IPS-20b (cell line): Measurements from ENCODE around the gene FGFRL1.

Experiments
- H3K27ac ChIP-seq: one replicate; pipeline ENCODE4 v1.5.1; 2013; ENCODE audit warnings: low read length
- H3K27me3 ChIP-seq: 2 replicates; pipeline ENCODE4 v1.6.1; 2013; ENCODE audit warnings: mild to moderate bottlenecking, low read length, inconsistent platforms; ENCODE audit not compliant: insufficient read depth
- H3K36me3 ChIP-seq: 2 replicates; pipeline ENCODE4 v1.6.1; 2013; ENCODE audit warnings: low read depth, mild to moderate bottlenecking, inconsistent platforms, low read length, moderate library complexity; ENCODE audit not compliant: insufficient read depth
- H3K4me1 ChIP-seq: 2 replicates; pipeline ENCODE4 v1.6.1; 2013; ENCODE audit warnings: mild to moderate bottlenecking, control low read depth, inconsistent platforms, low read length, moderate library complexity; ENCODE audit not compliant: insufficient read depth
- H3K4me3 ChIP-seq: 2 replicates; pipeline ENCODE4 v1.5.1; 2013; ENCODE audit warnings: mild to moderate bottlenecking, low read length, inconsistent platforms
- H3K9ac ChIP-seq: 2 replicates; pipeline ENCODE4 v1.6.1; 2013; ENCODE audit warnings: low read depth, mild to moderate bottlenecking, inconsistent platforms, low read length, moderate library complexity
- H3K9me3 ChIP-seq: 2 replicates; pipeline ENCODE4 v1.6.1; 2013; ENCODE audit warnings: mild to moderate bottlenecking, low read depth, low read length, inconsistent platforms; ENCODE audit not compliant: insufficient read depth

The FGFRL1 gene

DNA sequence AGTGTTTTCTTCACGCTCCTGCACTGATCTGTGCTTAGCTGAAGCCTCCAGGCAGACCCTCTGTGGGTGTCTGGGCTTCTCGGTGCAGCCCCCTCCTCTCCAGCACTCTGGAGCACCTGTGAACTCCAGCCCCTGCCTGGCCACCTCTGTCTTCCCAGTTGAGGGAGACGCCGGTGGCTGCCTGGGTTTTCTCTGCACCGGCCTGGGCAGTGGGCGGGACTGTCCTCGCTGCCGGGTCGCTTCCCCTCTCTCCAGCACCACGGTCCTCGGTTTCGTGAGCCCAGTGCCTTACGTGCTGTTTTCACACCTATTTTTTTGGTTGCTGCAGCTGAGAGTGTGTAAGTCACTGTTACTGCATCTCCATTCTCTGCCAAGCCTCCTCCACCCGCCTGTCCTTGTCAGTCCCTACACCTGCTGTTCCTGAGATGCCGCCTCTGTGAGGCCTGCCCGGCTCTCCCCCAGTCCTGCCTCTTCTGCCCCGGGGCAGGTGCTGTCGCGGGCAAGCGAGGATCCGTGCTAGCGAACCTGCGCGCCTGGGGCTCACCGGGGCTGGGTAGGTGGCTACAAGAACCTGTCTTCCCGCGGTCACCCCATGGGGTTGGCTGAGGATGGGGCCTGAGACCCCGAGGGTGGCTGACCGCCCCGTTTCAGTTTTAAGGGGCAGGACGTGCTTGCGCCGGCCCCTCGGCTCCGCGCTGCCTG lies 2.4 kb upstream of the FGFRL1 start:
- Histone ChIP-seq H3K27ac (no peak overlapping the region), H3K4me1 (no peaks in the 10 kb centered on the region), H3K36me3 (no peaks in the 10 kb centered on the region), H3K9ac (no peak overlapping the region), H3K27me3 (peaks cover 81% of the 10 kb centered on the region), H3K9me3 (no peaks in the 10 kb centered on the region), H3K4me3 (peak overlapping the region; percentile 64)

DNA sequence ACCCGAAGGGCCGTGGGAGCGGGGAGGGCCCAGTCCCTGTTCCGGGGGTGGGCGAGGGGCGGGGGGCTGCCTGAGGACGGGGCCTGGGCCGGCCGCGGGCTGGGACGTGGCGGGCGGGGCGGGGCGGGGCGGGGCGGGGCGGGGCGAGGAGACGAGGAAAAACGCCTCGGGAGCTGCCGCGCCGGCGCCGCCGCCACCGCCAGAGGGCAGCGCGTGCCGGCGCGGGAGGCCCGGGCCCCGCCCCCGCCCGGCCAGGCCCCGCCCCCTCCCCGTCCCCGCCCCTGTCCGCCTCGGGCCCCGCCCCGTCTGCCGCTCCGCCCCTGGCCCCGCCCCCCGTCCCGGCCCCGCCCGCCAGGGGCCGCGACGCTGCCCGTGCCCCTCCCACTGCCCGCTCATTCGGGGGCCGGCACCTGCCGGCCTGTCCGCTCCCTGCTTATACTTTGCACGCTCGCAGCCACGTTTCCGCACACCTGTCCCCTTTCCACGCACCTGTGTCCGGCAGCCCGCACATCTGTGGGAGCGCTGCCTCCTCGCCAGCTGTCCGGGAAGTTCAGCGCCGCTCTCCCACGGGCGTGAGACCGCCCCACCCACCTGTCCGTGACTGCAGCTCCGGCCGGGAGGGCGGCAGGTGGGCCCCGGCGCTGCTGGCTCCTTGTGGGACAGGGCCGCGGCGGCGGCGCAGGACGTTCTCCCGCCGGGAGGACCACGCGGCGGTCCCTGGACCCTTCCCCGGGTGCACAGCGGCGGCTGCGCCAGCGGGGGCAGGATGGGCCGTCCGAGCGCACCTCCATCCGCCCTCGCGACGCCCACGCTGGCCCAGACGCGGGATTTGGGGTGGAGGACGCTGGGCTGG lies 1.7 kb upstream of the FGFRL1 start:
- peaks cover 75% of the 10 kb centered on the region for H3K27me3 ChIP-seq
- no peak overlapping the region for H3K27ac ChIP-seq
- H3K4me1 ChIP-seq, result no peaks in the 10 kb centered on the region
- no peak overlapping the region for H3K9ac ChIP-seq
- H3K4me3 ChIP-seq, result peak overlapping the region; percentile 64
- H3K9me3 ChIP-seq, result no peaks in the 10 kb centered on the region
- no peaks in the 10 kb centered on the region for H3K36me3 ChIP-seq

- Histone ChIP-seq H3K27me3 (peaks cover 68% of the 10 kb centered on the region), H3K4me3 (no peak overlapping the region), H3K9ac (no peak overlapping the region), H3K9me3 (no peaks in the 10 kb centered on the region), H3K27ac (no peak overlapping the region), H3K4me1 (no peaks in the 10 kb centered on the region), H3K36me3 (no peaks in the 10 kb centered on the region)
Measured at GRCh38 chr4:1010395-1011021, 918 bp upstream of the FGFRL1 start.

DNA sequence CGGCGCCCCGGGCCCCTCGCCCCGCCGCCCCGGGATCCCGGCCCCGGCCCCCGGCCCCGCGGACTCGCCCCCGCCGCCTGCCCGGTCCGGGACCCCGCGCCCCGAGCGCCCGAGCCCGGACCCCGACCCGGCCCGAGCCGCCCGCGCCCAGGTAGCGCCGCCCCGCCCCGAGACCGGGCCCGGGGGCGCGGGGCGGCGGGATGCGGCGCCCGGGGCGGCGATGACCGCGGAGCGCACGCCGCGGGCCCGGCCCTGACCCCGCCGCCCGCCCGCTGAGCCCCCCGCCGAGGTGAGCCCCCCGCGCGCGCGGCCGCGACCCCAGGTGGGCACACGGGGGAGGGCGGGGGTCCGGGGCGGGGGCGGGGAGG lies 224 bp downstream of the FGFRL1 start:
- H3K9me3 ChIP-seq, result no peaks in the 10 kb centered on the region
- H3K9ac ChIP-seq, result no peak overlapping the region
- no peaks in the 10 kb centered on the region for H3K36me3 ChIP-seq
- no peak overlapping the region for H3K4me3 ChIP-seq
- H3K4me1 ChIP-seq, result no peaks in the 10 kb centered on the region
- no peak overlapping the region for H3K27ac ChIP-seq
- H3K27me3 ChIP-seq, result peaks cover 57% of the 10 kb centered on the region

- H3K27me3 ChIP-seq, result peaks cover 52% of the 10 kb centered on the region
- no peaks in the 10 kb centered on the region for H3K9me3 ChIP-seq
- no peaks in the 10 kb centered on the region for H3K4me1 ChIP-seq
- H3K27ac ChIP-seq, result no peak overlapping the region
- peak overlapping the region; percentile 45; the same call in 1 of the 2 replicates for H3K4me3 ChIP-seq
- H3K36me3 ChIP-seq, result no peaks in the 10 kb centered on the region
- no peak overlapping the region for H3K9ac ChIP-seq
Measured at GRCh38 chr4:1012034-1012739, 761 bp downstream of the FGFRL1 start.

DNA sequence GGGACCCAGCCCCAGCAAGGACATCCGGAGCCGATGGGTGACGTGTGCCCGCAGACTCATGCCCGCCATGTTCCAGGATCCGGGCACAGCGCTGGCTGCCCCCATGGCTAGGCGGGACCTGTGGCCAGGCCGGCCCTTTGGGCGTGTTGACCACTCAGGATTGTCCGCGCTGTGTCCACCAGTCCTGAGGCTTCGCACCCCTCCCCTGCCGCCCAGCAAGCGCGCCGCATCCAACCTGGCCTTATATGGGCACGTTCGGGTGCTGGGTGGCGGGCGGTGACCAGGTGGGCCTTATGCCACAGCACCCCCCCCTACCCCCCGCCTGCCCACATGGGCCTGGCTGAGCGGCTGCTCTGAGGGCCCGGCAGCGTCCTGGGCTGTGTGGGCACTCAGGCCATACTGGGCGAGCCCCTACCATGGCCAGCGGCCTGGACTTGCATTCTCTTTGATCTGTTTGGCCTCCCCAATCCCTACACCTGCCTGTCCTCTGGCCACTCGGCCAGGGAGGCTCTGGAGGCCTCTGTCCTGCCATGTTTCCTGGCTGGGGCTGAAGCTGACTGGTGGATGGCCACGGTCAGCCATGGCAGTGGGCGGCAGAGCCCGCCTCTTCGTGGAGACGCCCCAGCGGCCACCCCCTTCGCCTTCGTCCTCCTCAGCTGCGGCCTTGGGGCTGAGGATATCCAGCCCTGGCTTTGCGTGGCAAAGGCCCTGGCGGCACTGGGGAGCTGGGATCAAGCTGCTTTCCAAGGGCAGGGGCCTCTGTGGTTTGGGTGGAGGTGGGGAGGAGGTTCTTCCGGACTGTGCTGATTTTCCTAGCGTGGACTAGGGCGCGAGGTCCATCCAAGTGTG lies 2.0 kb downstream of the FGFRL1 start:
- Histone ChIP-seq H3K4me1 (no peaks in the 10 kb centered on the region), H3K36me3 (no peaks in the 10 kb centered on the region), H3K9me3 (no peaks in the 10 kb centered on the region), H3K27me3 (peaks cover 39% of the 10 kb centered on the region), H3K9ac (no peak overlapping the region), H3K4me3 (no peak overlapping the region), H3K27ac (no peak overlapping the region)

DNA sequence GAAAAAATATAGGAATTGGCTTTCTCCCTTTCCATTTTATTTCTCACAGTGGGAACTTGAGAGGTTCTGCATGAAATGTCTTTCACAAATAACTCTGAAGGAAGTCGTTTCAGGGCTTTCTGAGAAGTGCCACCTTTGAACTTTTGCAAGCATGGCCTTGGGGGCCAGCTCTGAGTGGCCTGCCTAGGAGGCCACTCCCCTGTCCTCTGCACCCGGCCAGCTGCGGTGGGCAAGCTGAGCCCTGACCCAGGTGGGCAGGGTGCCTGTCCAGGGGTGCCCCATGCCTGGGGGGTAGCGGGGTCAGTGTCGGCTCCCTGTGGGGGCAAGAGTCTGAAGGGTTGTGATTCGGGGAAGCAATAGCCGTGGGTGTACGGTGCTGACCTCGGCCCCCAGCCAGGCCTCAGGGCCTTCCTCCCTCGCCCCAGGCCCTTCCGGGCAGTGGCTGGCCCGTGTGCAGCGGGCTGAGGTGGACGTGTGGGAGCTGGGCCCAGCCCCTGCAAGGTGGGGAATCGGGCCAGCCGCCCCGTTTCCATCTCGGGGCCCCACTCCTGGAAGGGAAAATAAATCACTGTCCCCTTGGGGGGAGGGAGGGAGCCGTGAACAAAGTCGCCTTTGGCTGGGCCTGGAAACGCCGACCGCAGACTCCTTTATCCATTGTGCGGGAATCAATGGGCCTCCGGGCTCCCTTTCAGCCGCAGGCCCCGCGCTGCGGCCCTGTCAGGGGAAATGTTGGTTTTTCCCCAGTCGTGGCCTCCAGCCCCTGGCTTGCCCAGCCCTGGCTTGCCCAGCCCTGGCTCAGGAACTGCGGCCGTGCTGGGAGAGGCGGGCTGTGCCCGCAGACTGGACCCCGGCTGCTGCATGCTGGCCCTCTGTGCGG lies 3.1 kb downstream of the FGFRL1 start:
- Histone ChIP-seq H3K27ac (no peak overlapping the region), H3K27me3 (peaks cover 30% of the 10 kb centered on the region), H3K4me3 (no peak overlapping the region), H3K9me3 (no peaks in the 10 kb centered on the region), H3K36me3 (no peaks in the 10 kb centered on the region), H3K9ac (no peak overlapping the region), H3K4me1 (no peaks in the 10 kb centered on the region)

DNA sequence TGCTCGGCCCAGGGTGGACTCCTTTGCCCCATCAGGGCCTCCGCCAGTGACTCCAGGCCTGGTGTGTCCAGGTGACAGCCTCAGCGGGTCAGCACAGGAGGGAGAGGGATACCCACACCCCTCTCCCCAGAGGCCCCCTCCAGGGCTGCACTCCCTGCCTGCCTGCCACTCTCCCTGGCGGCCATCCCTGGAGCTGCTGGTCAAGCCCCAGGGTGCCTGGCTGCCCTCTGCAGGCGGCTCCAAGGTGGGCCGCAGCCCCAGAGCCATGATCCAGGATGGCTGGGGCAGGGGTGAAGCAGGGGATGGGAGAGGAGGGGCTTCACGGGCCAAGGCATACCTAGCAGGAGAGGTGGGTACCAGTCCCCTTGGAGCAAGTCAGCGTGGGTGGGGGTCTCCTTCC lies 3.8 kb downstream of the FGFRL1 start:
- H3K36me3 ChIP-seq, result no peaks in the 10 kb centered on the region
- H3K27ac ChIP-seq, result no peak overlapping the region
- no peaks in the 10 kb centered on the region for H3K4me1 ChIP-seq
- no peak overlapping the region for H3K9ac ChIP-seq
- H3K27me3 ChIP-seq, result peaks cover 25% of the 10 kb centered on the region
- H3K9me3 ChIP-seq, result no peaks in the 10 kb centered on the region
- H3K4me3 ChIP-seq, result no peak overlapping the region

DNA sequence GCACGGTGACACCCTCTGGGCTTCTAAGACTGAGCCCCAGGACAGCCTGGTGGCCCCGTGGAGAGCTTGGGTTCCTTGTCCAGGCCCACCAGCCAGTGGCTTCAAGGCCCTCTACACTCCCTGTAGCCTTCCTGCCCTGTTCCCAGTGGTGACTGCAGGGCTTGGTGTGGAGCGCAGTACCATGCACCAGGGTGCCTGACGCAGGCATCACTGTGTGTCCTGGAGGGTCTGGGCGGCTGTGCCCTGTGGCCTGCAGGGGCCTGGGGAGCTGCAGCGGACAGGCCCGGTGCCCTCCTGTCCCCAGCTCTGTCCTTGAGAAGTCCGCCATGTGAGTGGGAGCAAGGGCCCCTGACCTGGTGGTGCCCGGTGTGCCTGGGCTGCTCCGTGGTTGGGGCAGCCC lies 4.3 kb downstream of the FGFRL1 start:
- H3K27me3 ChIP-seq, result peaks cover 19% of the 10 kb centered on the region
- H3K9ac ChIP-seq, result no peak overlapping the region
- no peaks in the 10 kb centered on the region for H3K4me1 ChIP-seq
- H3K27ac ChIP-seq, result no peak overlapping the region
- H3K36me3 ChIP-seq, result no peaks in the 10 kb centered on the region
- H3K4me3 ChIP-seq, result no peak overlapping the region
- H3K9me3 ChIP-seq, result no peaks in the 10 kb centered on the region

- H3K9ac ChIP-seq, result no peak overlapping the region
- no peaks in the 10 kb centered on the region for H3K4me1 ChIP-seq
- H3K27me3 ChIP-seq, result peaks cover 15% of the 10 kb centered on the region
- H3K27ac ChIP-seq, result no peak overlapping the region
- no peak overlapping the region for H3K4me3 ChIP-seq
- H3K9me3 ChIP-seq, result no peaks in the 10 kb centered on the region
- no peaks in the 10 kb centered on the region for H3K36me3 ChIP-seq
Measured at GRCh38 chr4:1017211-1017610, 5.8 kb downstream of the FGFRL1 start.
